Ascending aorta (tissue), 2 donors: ENCODE data around the gene BNC2. TPM values are rescaled to one million over a fixed set of nuclear protein-coding genes. Genes with fewer than 3 reads are reported as not detected.

ENCODE experiments used
- DNase-seq, 2 donors: peaks; one replicate each; pipeline ENCODE4 v3.0.0-alpha.2; 2019; ENCODE audit warnings: low spot score in 2 of 2
- H3K27ac ChIP-seq, 2 donors: fragments of 200-600 bp; sonication (generic); one replicate each; pipeline ENCODE4 v1.5.1; 2016 to 2017; ENCODE audit warnings: mild to moderate bottlenecking in 1 of 2
- H3K27me3 ChIP-seq: fragments of 200-600 bp; sonication (generic); one replicate; pipeline ENCODE4 v1.5.1; 2017
- H3K36me3 ChIP-seq, 2 donors: fragments of 200-600 bp; sonication (generic); one replicate each; pipeline ENCODE4 v1.5.1; 2016
- H3K4me1 ChIP-seq, 2 donors: fragments of 200-600 bp; sonication (generic); one replicate each; pipeline ENCODE4 v1.5.1; 2016 to 2017; ENCODE audit warnings: mild to moderate bottlenecking in 1 of 2
- H3K4me3 ChIP-seq, 2 donors: fragments of 200-600 bp; sonication (generic); one replicate each; pipeline ENCODE4 v1.5.1; 2016 to 2017; ENCODE audit warnings: mild to moderate bottlenecking in 1 of 2
- H3K9me3 ChIP-seq, 2 donors: fragments of 200-600 bp; sonication (generic); one replicate each; pipeline ENCODE4 v1.5.1; 2016
- CTCF ChIP-seq, 3 experiments: fragments of 200-600 bp in 2 of 3; fragments of 450-650 bp in 1 of 3; sonication (generic) in 2 of 3; IDR thresholded peaks; one replicate each; pipeline ENCODE4 v1.5.1; 2016 to 2019; ENCODE audit warnings: antibody characterized with exemption in 3 of 3, mild to moderate bottlenecking in 1 of 3, moderate library complexity in 1 of 3
- intact Hi-C: fragments of 100-400 bp; cut with DNase I; formaldehyde crosslinking; loops from one replicate; pipeline ENCODE4 v1.15.1; 2023
- total RNA-seq: library from RNA; depleted of rRNA; stranded (reverse); fragments of >200 nt; gene quantifications from one replicate; pipeline ENCODE4 v1.1.0, GENCODE V29; 2016

The BNC2 gene
- total RNA-seq, 1 donor from 2014 or later: 25.5 TPM

- Histone ChIP-seq H3K27me3 (no peaks in the 10 kb centered on the region), H3K4me3 (no peak overlapping the region), H3K4me1 (no peaks in the 10 kb centered on the region), H3K36me3 (no peaks in the 10 kb centered on the region), H3K9me3 (no peaks in the 10 kb centered on the region), H3K27ac (no peak overlapping the region)
- no peak for DNase-seq
- intact Hi-C loops: no loop called here
- TF ChIP-seq CTCF (IDR thresholded peaks at IDR 0.05): no peak
Measured at GRCh38 chr9:16846367-16846766, 24.1 kb downstream of the BNC2 start.

- Histone ChIP-seq H3K4me1 (peaks cover 0 to 6% of the 10 kb centered on the region in 2 donors), H3K36me3 (no peaks in the 10 kb centered on the region), H3K27me3 (no peaks in the 10 kb centered on the region), H3K27ac (no peak overlapping the region), H3K9me3 (no peaks in the 10 kb centered on the region), H3K4me3 (no peak overlapping the region)
- TF ChIP-seq CTCF (IDR thresholded peaks at IDR 0.05): no peak
- no peak for DNase-seq
- intact Hi-C loops: no loop called here
Measured at GRCh38 chr9:16834817-16835216, 35.7 kb downstream of the BNC2 start.

- H3K27me3 ChIP-seq: no peaks in the 10 kb centered on the region
- intact Hi-C loops: no loop called here
- H3K27ac ChIP-seq: no peak overlapping the region
- no peak for DNase-seq
- H3K36me3 ChIP-seq: no peaks in the 10 kb centered on the region
- peaks cover 0 to 9% of the 10 kb centered on the region in 2 donors for H3K4me1 ChIP-seq
- no peaks in the 10 kb centered on the region for H3K9me3 ChIP-seq
- no peak for TF ChIP-seq CTCF (IDR thresholded peaks at IDR 0.05)
- H3K4me3 ChIP-seq: no peak overlapping the region
Measured at GRCh38 chr9:16833296-16833835, 37.1 kb downstream of the BNC2 start.

- Histone ChIP-seq H3K36me3 (no peaks in the 10 kb centered on the region), H3K4me3 (no peak overlapping the region), H3K9me3 (no peaks in the 10 kb centered on the region), H3K27ac (no peak overlapping the region), H3K27me3 (no peaks in the 10 kb centered on the region), H3K4me1 (peaks cover 0 to 9% of the 10 kb centered on the region in 2 donors)
- intact Hi-C loops: no loop called here
- no peak for DNase-seq
- TF ChIP-seq CTCF (IDR thresholded peaks at IDR 0.05): no peak
Measured at GRCh38 chr9:16832101-16832500, 38.4 kb downstream of the BNC2 start.

- Histone ChIP-seq H3K9me3 (no peaks in the 10 kb centered on the region), H3K4me1 (peaks cover 0 to 11% of the 10 kb centered on the region in 2 donors), H3K27ac (no peak overlapping the region), H3K27me3 (no peaks in the 10 kb centered on the region), H3K36me3 (no peaks in the 10 kb centered on the region), H3K4me3 (no peak overlapping the region)
- no peak for DNase-seq
- TF ChIP-seq CTCF (IDR thresholded peaks at IDR 0.05): no peak
- intact Hi-C loops: no loop called here
Measured at GRCh38 chr9:16830806-16831205, 39.7 kb downstream of the BNC2 start.
